NCI-H1930 (cell line): ENCODE results near the gene CFAP61.
A peak's percentile ranks its signal among the peaks of the same experiment; 100 is the strongest.
"Not testable (repeated sequence)": the region's sequence is repeated elsewhere in the genome, so short reads cannot be mapped to it uniquely, and the experiment has no call there.

ENCODE experiments used
- DNase-seq, 2 experiments: peaks; one replicate each; lab custom pipeline; 2025; lab: John Stamatoyannopoulos, UW

The CFAP61 gene

GRCh38 chr20:20094410-20094809 lies 42.1 kb downstream of the CFAP61 start:
- no peak for DNase-seq

- no peak for DNase-seq
These were observed 43.0 kb downstream of the CFAP61 start for GRCh38 chr20:20095114-20095872.

DNA sequence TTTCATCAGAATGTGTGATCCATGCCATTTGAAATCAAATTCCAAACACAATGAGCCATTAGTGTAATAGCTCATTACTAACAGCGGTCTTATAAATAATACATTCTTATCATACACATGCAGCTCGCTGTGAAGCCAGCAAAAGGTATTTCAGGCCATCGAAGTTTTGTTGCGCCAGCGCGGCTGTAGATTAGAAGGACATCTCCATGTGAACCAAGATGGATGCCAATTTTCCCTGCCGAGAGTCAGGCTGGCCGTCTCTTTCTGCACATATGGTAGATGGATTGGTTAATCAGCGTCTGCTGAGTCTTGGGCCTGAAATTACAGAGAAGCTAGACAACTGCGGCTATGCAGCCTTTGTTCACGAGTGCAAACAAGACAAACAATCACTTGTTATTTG lies 44.1 kb downstream of the CFAP61 start:
- peak; percentile 96 for DNase-seq

- no peak for DNase-seq
These were observed 48.5 kb downstream of the CFAP61 start for GRCh38 chr20:20100881-20101280.

DNA sequence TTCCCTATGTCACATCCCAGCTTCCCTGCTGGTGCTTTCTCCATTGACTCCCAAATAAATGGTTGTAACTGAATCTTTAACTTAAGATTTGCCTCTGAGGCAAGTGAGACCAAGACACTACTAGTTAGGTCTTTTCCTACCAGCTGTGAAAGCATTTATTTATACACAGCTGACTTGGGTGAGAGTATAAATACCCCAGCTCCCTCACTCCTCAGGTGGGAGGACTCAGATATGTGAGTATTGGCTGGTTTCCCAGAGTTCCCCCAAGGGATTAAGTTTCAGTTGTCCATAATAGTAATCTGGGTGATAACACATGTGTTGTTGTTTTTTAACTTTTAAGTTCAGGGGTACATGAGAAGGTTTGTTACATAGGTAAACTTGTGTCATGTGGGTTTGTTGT lies 49.8 kb downstream of the CFAP61 start:
- DNase-seq: peak in 1 of 2 experiments; percentile 37

GRCh38 chr20:20102716-20103258 lies 50.5 kb downstream of the CFAP61 start:
- DNase-seq: no peak

DNA sequence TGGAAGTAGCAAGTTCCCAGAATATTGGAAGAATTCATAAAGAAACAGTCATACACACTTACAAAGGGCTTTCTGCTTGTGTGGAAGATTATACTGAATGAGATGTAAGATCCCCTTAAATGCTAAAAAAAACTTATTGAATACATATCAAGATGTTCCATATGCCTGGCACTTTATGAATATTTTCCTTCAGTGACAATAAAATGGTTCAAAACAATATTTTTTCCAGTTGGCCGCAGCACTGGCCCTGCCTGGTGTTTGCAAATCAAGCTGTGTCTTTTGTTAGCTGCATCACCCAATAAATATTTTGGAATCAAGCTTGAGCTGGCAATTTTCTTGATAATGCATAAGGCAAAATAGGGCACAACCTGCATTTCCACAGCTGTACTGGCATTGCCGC lies 51.2 kb downstream of the CFAP61 start:
- no peak for DNase-seq

GRCh38 chr20:20123187-20123586 lies 70.9 kb downstream of the CFAP61 start:
- DNase-seq: not testable (repeated sequence)

- DNase-seq: peak; percentile 59 to 62
These were observed 78.1 kb downstream of the CFAP61 start for GRCh38 chr20:20130399-20130798.

- DNase-seq: no peak
These were observed 82.7 kb downstream of the CFAP61 start for GRCh38 chr20:20134941-20135575.

DNA sequence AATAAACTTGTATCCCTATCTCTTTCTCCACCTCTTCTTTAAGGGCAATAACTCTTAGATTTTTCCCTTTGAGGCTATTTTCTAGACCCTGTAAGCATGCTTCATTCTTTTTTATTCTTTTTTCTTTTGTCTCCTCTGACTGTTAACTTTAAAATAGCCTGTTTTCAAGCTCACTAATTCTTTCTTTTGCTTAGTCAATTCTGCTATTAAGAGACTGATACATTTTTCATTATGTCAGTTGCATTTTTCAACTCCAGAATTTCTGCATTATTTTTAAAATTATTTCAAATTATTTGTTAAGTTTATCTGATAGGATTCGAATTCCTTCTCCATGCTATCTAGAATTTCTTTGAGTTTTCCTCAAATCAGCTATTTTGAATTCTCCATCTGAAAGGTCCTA lies 84.0 kb downstream of the CFAP61 start:
- DNase-seq: no peak

DNA sequence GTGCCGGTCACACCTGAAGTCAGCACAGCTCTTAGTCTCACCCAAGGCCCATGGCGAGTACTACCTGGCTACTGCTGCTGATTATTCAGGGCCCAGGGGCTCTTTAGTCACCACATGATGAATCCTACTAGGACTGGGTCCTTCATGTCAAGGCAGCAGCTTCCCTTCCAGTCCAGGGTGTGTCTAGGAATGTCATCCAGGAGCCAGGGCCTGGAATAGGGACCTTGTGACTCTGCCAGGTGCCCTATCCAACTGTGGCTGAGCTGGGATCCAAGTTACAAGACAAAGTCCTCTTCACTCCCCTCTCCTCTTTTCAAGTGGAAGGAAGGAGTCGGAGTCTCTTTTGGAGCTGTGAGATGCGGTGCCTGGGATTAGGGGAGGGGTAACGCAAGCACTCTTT lies 85.5 kb downstream of the CFAP61 start:
- DNase-seq: no peak

GRCh38 chr20:20138301-20139064 lies 86.2 kb downstream of the CFAP61 start:
- DNase-seq: no peak

- DNase-seq: peak in 1 of 2 experiments; percentile 32
These were observed 87.1 kb downstream of the CFAP61 start for GRCh38 chr20:20139403-20139802.

- DNase-seq: no peak
These were observed 90.8 kb downstream of the CFAP61 start for GRCh38 chr20:20143165-20143564.

DNA sequence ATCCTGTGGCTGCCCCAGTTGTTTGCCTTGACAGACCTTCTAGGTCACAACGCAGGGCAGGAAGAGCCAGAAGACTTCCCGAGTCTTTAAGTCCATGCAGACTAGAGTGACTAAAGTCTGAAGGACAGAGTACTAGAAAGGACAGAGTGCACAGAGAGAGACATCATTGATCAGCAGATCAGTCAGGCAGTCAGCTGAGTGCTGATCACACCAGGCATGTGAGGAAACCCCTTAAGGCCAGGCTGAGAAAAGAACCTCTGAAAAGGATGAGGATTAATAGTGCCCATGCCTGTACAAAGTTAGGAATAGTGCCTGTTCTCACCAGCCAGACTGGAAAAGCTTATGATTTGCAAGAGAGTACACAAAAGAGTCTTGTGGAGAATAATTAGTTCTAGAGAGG lies 91.3 kb downstream of the CFAP61 start:
- DNase-seq: no peak

- DNase-seq: no peak
These were observed 96.4 kb downstream of the CFAP61 start for GRCh38 chr20:20148779-20149178.

DNA sequence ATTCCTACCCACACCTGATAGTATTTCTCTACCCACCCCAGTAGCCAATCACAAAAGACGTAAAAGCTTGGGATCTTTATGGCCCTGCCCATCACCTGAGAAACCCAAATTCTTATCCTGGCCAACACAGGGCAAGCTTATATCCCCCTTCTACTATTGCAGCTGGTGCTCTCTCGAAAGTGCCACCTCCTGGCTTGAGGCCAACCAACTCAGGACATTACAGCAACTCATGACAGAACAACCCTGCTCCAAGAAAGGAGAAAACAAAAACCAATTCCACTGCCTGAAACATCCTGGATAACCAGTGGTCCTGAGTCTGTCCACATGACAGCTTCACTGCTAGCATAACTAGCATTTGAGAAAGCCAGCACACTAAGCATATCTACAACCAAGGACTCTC lies 97.9 kb downstream of the CFAP61 start:
- no peak for DNase-seq

- no peak for DNase-seq
These were observed 108.2 kb downstream of the CFAP61 start for GRCh38 chr20:20160520-20160919.

- no peak for DNase-seq
These were observed 109.3 kb downstream of the CFAP61 start for GRCh38 chr20:20161611-20162010.

DNA sequence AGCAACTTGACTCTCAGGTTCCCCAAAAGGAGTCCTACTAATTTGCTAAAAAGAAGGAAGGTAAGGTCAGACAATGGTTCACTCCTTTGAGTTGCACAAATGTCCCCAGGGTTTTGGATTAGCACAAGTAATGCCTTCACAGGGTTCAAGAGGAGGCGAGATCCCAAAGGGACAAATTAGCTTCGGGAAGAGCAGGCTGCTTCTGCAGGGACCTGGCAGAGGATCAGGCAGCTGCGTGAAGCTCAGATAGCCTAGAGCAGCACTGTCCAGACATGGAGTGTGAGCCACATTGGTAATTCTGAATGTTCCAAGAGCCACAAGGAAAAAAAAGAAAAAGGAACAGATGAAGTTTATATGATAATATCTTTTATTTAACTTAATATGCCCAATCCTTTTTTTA lies 115.4 kb downstream of the CFAP61 start:
- no peak for DNase-seq

DNA sequence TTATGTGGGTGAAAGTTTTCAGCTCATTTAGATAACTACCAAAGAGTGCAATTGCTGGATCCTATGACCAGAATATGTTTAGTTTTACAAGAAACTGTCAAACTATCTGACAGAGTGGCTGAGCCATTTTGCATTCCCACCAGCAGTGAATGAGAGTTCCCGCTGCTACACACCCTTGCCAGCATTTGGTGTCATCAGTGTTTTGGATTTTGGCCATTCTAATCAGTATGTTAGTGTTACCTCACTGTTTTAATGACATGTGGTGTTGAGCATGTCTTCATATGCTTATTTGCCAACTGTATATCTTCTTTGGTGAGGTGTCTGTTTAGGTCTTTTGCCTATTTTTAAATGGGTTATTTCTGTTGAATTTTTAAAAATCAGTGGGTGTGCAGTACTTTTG lies 120.9 kb downstream of the CFAP61 start:
- no peak for DNase-seq
